Stimulated activated naive CD4-positive, alpha-beta T cell (primary cell): ENCODE data around the gene MRAP.
"Not testable (repeated sequence)": the region's sequence is repeated elsewhere in the genome, so short reads cannot be mapped to it uniquely, and the experiment has no call there.

Experiments used
- DNase-seq, 6 experiments: peaks; one replicate each; lab custom pipeline; 2025; lab: John Stamatoyannopoulos, UW

Gene MRAP

DNA sequence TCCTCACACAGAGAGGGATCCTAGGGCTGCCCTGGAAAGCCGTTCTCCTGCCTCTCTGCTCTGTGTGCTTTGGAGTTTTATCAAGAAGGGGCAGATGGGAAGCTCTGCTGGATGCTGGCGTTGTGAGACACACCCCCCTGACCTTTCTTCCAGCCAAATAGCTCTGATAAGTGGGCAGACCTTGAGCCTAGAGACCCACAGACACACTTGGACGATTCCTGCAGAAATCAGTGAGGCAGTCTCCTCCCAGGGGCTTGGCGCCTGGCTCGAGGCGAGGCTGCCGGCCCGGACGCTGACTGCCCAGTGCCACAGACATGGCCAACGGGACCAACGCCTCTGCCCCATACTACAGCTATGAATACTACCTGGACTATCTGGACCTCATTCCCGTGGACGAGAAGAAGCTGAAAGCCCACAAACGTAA, at the start of gene MRAP:
Gene MRAP, plus strand, starts transcription at position 198 of the 424 bp plus-strand sequence. Its CDS starts 117 bp downstream, at position 315.
- DNase-seq, result no peak

DNA sequence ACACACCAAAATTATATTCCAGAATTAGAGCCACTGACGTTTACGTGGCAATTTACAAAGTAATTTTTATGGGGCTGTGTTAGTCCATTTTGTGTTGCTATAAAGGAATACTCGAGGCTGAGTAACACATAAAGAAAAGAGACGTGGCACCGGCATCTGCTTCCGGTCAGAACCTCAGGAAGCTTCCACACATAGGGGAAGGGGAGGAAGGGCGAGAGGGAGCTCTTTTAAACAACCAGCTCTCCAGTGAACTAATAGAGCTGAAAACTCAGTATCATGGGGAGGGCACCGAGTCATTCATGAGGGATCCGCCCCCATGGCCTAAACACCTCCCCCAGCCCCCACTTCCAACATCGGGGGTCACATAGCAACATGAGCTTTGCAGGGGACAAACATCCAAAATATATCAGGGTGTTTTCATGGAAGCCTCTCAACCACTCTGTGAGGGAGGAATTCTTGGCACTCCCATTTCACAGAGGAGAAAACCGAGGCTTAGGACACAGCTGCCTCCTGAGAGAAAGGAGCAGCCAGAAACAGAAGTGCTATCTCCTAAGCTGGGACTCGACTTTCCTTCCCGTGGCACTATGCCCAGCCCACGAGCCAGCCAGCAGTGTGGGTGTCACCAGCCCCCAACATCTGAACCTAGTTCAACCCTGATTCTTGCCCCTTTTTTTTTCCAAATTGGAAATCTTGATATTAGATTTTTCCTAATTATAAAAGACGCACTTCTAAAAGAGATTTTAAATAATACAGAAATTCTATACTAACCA, 49.0 kb upstream of the MRAP start:
- no peak for DNase-seq

DNA sequence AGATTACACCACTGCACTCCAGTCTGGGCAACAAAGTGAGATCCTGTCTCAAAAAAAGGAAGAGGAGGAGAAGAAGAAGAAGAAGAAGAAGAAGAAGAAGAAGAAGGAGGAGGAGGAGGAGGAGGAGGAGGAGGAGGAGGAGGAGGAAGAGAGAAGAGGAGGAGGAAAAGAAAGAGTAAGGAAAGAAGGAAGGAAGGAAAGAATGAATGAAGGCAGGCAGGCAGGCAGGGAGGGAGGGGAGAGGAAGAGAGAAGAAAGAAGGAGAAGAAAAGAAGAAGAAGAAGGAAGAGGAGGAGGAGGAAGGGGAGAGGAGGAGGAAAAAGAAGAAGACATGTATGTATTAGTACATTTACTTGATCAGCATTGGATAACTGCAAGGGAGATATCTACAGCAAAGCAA, 46.5 kb upstream of the MRAP start:
- DNase-seq, result no peak

DNA sequence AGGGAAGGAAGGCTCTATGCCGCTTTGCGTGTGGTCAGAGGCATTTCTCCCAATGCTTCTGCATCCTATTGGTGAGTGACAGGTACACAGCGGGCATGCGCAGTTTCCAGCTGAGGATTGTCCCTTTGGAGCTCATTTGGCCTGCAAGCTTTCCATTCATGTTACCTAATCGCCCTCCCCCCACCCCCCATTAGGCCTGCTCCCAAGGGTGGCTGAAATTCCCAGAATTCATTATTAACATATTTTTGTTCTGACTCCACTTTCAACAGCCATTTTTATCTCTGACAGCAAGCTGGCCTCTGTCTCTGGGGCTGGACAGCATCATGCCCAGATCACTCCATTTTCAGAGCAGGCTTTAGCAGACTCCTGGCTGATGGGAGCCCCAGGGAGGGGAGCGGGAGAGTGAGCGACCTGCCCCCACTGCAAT, 45.4 kb upstream of the MRAP start:
- no peak for DNase-seq

DNA sequence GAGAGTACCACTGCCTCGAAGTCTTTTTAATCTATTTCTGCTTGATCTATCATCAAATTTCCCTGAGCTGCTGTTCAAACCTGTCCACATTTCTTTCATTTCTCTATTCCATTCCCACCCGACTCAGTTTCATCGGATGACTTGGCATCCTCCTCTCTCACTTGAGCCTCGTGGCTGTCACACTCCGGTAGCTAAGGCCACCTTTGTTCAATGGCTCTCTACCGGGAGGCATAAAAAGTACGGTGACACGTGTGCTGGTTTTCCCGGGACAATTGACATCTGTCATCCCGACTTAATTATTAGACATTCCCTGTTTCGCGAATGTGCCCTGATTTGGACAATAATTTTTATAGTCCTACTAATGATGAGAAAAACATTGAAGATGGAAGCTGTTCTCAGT, 42.4 kb upstream of the MRAP start:
- DNase-seq, result no peak

DNA sequence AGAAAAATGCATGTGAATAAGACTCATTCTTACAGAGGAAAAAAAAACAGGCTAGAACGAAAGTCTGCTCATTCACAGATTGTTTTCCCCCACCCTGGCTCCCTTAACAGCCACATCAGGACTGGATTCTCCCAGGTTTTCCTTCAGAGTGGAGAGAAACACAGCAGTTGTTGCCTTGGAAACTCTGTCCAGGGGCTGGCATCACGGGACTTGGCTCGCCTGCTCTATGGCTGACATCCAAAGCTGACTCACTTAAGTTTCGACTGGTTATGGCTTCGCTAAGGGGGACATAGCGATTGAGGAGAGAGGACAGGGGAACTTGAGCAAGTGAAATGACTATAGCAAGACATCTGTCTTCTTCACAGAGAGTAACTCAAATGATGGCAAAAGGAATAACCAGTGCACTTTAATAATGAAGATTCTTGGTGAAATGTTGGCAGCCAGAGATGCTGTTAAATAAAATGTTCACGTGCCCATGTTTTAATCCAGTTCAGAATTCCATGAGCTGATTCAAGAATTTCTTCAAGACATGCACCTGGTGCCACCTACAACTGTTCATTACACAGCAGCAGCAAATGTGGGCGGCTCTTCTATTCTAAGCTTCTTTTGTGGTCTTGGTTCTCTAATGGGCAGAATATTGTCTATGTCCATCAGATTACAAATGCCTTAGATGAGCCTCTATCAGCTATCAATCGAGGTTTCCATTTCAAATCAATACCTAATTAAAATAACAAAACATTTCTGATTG, 41.6 kb upstream of the MRAP start:
- no peak for DNase-seq

DNA sequence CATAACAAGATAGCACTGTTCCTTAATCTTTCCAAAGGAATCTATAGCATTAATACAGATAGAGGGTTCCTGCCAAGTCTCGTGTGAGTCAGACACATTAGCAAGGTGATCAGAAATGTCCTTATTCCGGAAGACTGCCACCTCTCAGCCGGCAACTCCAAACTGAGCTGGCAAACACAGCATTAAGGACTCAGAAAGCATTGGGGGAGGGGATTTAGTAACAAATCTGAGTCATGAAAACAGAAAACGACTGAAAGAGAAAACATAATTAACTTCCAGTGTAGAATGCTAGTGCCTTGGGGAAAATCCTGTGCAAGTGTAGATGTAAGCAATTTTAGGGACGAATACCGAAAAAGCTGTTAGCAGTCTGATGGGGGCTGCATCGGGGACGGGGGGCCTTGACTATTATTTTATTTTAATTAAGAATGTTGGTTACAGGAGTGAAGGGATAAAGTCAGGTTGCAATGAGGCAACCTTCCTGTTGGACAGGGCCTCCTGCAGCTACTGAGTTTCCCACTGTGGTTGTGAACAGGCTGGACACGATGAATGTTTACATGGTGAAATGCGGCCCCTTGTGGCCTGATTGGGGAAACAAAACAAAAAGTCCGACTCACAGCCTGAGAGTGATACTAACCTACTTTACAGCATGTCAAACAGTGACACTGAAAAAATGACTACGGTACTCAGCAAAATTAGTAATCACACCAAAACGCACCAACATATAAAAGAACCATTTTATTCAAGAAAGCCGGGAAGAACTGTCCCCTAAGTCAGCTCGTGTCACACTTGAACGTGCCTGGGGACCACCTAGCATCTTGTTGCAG, 40.5 kb upstream of the MRAP start:
- DNase-seq, result peak in 1 of 6 experiments; percentile 1

DNA sequence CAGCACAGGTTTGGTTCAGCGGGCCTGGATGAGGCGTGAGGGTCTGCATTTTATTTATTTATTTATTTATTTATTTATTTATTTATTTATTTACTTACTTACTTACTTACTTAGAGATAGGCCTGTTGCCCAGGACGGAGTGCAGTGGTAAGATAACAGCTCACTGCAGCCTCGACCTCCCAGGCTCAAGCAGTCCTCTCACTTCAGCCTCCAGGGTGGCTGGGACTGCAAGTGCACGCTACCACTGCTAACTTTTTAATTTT, 39.9 kb upstream of the MRAP start:
- not testable (repeated sequence) for DNase-seq

DNA sequence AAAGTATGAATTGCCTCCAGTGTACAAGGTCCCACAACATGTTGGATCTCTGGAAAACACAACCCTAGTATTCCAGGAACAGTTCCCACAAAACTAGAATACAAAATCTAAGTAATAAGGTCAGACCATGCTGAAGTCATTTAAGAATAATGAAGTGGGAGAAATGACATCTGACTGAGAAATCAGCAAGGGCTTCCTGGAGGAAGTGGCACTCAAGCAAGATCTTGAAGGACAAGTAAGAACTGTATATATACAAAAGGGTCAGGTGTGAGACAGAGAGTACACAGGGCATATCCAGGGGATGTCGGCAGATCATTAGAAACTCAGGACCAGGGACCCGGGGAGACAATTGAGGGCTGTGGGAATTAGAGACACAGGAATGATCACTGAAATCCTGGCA, 38.5 kb upstream of the MRAP start:
- DNase-seq, result no peak

DNA sequence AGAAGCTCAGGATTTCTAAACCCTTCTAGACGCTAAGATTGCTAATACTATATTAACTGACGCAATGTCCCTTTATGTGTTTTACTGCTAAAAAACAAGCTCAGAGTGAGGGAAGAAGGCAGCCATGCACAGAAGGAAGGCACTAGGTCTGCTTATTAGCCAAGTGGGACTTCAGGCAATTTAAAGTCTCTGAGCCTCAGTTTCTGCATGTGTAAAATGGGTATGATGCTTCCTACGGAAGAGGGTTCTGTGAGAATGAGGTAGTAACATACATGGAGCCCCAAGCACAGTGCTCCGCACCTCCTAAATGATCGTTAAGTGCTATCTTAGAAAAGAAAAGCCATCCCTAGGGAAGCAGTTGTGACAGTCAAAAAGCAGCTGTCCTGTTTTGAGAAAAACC, 36.7 kb upstream of the MRAP start:
- no peak for DNase-seq

DNA sequence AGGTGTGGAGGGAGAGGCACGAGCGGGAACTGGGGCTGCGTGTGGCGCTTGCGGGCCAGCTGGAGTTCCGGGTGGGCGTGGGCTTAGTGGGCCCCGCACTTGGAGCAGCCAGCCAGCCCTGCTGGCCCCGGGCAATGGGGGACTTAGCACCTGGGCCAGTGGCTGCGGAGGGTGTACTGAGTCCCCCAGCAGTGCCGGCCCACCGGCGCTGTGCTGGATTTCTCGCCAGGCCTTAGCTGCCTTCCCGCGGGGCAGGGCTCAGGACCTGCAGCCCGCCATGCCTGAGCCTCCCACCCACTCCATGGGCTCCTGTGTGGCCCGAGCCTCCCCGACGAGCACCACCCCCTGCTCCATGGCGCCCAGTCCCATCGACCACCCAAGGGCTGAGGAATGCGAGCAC, 33.3 kb upstream of the MRAP start:
- DNase-seq, result not testable (repeated sequence)

DNA sequence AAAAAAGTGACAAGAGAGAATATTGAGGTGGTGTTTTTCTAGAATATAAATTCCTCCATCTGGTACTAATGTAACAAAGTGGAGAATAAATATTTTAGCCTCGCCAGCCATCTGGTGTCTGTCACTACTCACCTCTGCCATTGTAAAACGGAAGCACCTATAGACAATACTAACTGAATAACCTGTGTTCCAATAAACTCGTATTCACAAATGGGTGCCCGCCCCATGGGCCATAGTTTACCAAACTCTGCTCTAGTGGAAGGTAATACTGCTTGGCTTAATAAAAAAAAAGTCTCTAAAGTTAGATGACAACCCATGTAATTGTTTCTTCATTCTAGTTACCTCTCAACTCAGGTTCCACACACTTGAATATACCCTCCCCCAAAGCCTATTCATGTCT, 27.9 kb upstream of the MRAP start:
- DNase-seq, result no peak

DNA sequence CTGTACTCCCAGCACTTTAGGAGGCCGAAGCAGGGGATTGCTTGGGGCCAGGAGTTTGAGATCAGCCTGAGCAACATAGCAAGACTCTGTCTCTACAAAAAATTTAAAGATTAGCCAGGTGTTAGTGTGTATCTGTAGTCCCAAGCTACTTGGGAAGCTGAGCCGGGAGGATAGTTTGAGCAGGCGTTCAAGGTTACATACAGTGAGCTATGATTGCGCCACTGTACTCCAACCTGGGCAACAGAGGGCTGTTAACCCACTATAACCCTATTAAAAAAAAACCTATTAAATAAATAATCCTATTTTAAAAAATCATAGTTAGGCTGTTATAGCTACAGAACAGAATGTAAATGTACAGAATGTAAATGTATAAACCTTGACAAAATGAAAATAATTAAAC, 22.0 kb upstream of the MRAP start:
- DNase-seq, result no peak

DNA sequence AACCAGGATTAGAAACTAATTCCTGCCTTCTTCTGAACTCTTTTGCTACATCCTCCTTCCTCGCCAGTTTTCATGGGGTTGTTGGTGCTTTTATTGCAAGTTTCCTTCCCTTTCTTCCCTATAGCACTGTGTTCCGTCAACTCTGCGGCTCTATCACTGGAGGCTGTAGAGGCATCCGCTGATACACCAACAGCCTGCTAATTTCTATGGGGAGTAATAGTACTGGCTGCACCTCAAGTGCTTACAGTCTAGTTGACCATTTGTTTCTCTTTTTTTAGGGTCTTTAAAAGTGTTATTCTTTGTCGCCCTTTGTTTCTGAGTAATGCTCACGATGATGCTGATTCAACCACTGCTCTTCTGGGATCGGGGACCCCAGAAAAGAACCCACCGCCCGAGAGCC, 20.6 kb upstream of the MRAP start:
- no peak for DNase-seq

DNA sequence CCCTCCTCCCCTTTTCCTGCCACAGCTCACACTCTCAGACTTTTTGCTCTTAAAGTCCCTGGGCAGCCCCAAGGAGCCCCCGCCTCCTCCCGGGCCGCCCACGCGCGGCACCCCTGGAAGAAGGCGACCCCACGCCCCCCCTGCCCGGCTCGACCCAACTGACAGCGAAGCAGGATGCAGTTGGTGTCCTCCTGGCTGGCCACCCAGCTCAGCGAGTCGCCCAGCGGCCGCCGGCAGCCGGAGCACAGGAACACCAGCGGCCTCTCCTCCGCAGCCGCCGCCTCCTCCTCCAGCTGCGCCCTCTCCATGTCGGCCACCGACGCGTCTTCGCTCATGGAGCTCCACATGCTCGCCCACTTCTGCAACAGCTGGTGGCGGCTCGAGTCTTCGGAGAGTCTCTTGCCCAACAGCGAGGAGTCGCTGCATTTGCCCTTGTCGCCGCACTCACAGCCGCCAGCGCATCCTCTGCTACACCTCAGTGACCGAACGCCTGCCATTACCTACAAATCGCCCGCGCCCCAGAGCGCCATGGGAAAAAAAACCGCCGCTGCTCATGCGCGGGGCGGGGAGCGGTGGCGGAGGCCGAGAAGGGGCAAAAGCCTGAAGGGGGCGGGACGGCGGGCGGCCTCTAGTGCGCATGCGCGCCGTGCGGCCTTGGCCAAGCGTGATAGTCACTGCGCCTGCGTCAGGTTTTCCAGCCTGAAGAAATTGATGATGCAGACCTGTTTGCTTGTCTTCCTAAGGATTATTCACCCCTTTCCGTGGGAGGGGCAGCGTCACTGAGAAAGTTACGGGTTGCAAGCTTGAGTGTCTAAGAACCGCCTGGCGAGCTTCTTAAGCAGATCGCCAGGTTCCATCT, 19.9 kb upstream of the MRAP start, which contains the start of gene MIS18A:
Gene MIS18A, minus strand, starts transcription at position 532 of the 859 bp plus-strand sequence. Its CDS starts 35 bp downstream, at position 497.
- peak; percentile 90 to 97 (median 96) for DNase-seq

DNA sequence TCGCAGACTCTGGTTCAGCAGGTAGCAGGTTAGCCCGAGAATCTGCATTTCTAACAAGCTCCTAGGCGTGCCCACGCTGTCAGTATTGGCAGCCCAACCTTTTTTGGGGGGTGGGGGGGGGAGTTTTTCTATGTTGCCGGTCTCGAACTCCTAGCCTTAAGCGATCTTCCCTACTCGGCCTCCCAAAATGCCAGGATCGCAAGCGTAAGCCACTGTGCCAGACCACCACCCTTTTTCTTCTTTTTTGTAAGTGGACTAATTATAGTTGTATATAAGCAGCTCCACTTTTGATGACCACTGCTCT, 19.3 kb upstream of the MRAP start:
- DNase-seq, result no peak

DNA sequence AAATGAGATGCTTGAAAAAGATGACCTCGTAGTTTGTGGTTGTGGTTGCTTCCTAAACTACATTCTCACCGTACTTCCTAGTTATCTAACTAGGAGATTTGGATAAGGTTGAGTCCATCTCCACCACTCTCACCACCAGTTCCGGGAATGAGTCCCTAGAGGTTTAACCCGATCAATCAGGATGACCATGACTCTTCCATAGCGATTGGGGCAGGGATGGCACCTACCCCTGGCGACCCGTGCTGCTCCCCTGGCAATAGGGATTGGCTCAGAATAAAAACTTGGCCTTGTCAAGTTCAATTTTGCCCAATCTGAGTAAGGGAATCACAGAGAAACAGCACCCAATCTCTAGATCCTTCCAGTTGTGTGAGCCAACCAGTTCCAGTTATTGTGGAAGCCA, 17.1 kb upstream of the MRAP start:
- DNase-seq, result no peak

DNA sequence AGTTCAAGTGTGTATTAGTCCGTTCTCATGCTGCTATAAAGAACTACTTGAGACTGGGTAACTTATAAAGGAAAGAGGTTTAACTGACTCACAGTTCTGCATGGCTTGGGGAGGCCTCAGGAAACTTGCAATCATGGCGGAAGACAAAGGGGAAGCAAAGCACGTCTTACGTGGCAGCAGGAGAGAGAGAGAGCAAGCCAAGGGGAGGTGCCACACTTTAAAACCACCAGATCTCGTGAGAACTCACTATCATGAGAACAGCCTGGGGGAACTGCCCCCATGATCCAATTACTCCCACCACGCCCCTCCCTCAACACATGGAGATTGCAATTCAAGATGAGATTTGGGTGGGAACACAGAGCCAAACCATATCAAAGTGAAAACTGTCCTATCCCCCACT, 15.7 kb upstream of the MRAP start:
- no peak for DNase-seq

DNA sequence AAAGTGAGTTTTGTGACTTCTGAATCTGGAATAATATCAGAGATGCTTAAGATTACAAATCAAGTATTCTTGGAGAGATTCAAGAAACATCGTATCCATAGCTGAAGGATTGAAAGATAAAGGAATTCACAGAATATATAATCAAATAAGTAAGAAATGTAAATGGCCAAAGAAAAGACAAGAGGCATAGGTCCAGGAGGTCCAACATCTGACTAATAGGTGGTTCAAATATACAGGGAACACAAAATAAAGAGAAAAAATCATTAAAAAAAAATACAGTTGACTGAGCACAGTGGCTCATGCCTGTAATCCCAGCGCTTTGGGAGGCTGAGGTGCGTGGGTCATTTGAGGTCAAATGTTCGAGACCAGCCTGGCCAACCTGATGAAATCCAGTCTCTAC, 13.2 kb upstream of the MRAP start:
- no peak for DNase-seq

DNA sequence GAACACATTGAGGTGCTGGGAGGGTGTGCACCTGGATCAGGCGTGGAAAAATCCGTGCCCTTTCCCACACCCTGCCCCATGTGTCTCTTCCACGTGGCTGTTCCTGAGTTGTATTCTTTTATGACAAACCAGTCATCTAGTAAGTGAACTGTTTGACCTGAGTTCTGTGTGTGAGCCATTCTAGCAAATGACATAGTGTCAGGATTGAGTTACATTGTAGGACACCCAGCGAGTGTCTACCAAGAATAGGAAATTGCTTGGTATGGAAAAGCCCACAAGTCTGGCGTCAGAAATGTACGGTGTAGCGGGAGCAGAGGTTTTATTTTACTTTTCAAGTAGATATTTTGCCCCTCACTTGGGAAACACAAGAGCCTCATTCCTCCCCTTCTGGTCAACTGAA, 1.2 kb upstream of the MRAP start:
- DNase-seq, result no peak

DNA sequence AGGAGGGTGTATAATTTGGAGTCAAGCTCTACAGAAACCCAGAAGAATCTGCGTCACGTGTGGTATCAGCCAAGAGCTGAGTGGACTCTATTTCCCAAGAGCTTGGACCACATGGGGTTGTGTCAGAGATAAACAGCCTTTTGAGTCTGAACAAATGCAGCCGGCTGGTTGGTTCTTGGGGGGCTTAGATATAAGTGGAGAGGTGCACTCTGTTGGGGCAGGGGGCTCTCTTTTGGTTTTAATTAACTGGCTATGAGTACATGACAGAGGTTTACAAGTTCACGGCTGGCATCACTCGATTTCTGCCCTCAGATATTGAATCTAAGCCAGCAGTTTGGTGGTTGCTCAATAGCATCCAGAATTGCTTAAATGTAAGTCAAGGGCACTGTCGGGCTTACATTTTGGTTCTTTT, 501 bp upstream of the MRAP start:
- no peak for DNase-seq

DNA sequence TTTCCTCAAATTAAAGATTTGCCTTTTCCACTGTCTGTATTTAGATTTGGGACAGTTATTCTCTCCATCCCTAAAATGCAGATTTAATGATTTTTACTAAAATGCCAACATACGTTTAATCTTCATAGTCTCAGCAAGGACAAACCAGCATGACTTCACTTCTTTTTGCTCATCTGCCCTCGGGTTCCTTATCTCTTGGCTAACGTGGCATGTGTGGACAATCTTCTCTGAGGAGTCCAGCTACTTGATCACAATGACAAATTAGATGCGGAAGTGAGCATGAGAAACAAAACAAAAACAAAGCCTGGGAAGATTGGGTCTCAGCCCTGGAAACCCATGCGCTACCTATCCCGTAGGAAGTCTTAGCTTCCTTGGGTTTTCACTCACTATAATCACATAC, 1.0 kb downstream of the MRAP start:
- no peak for DNase-seq
